Mesothelial cell of epicardium (in vitro differentiated cells): ENCODE measurements around the gene OSBPL1A. TPM values are rescaled to one million over a fixed set of nuclear protein-coding genes. Genes with fewer than 3 reads are reported as not detected.

Experiments used
- DNase-seq, 2 experiments: peaks; one replicate each; pipeline ENCODE4 v3.0.0; 2021; ENCODE audit warnings: low spot score in 2 of 2; ENCODE audit not compliant: unreplicated experiment in 2 of 2
- H3K27ac Mint-ChIP-seq: 2 replicates; pipeline ENCODE4 v1.8.0; 2021; ENCODE audit warnings: mixed read lengths
- H3K27me3 Mint-ChIP-seq: 2 replicates; pipeline ENCODE4 v1.8.0; 2021; ENCODE audit warnings: low read depth, mixed read lengths
- H3K36me3 Mint-ChIP-seq: 2 replicates; pipeline ENCODE4 v1.8.0; 2021; ENCODE audit warnings: mixed read lengths
- H3K4me1 Mint-ChIP-seq: 2 replicates; pipeline ENCODE4 v1.8.0; 2021; ENCODE audit warnings: mixed read lengths
- H3K4me3 Mint-ChIP-seq: 2 replicates; pipeline ENCODE4 v1.8.0; 2021; ENCODE audit warnings: mild to moderate bottlenecking, moderate library complexity, mixed read lengths
- H3K9me3 Mint-ChIP-seq: 2 replicates; pipeline ENCODE4 v1.8.0; 2021; ENCODE audit warnings: mixed read lengths
- CTCF ChIP-seq: fragments of 200-600 bp; sonication (generic); IDR thresholded peaks from one replicate; pipeline ENCODE4 v1.5.0; 2021; ENCODE audit warnings: antibody characterized with exemption; ENCODE audit not compliant: unreplicated experiment
- total RNA-seq: library from RNA; stranded (reverse); gene quantifications from 3 replicates; pipeline ENCODE4 v1.2.1, GENCODE V29; 2021

Gene OSBPL1A
- total RNA-seq, 1 donor from 2014 or later = 36.1 TPM

DNA sequence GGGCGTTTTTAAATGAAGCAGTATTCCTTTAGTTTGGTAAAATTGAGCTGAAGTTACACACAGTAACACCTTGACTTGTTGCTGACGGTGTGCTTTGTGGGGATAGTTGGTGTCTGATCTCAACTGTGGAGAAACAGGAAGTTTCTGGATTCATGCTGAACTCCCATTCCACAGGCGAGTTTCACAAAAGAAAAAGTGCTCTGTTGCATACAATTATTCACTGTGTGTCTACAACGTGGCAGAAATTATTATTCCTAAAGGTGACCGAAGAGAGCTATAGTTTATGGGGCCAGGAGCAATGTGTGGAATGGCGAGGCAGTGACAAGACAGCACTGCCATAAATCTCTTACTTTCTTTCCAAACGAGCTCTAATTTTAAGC, 259.2 kb downstream of the OSBPL1A start:
- Mint-ChIP-seq H3K27me3 (no peaks in the 10 kb centered on the region), H3K4me1 (peaks cover 9% of the 10 kb centered on the region), H3K9me3 (peaks cover 5% of the 10 kb centered on the region), H3K27ac (peak overlapping the region; percentile 95), H3K4me3 (peak overlapping the region; percentile 83), H3K36me3 (peaks cover 9% of the 10 kb centered on the region)
- TF ChIP-seq CTCF = no peak
- DNase-seq = no peak

DNA sequence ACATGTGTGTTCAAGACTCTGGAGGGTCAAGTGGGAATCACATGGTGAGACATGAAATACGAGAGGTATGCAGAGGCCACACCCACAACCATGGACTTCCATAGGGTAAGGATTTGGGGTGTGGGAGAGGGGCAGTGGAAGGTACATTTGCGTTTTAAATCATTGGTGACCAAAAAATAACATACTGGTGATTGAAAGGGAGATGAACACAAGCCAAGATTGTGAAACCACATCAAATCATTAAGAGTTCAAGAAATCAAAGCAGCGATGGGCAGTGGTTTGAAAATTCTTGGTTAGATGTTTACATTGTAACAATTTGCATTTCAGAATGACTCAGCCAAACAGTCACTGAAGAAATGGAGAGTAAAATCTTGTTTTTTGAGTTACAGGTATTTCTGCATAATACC, 260.7 kb downstream of the OSBPL1A start:
- Mint-ChIP-seq H3K27me3 (no peaks in the 10 kb centered on the region), H3K4me3 (no peak overlapping the region), H3K4me1 (peaks cover 9% of the 10 kb centered on the region), H3K27ac (no peak overlapping the region), H3K36me3 (peaks cover 12% of the 10 kb centered on the region), H3K9me3 (peaks cover 5% of the 10 kb centered on the region)
- TF ChIP-seq CTCF = no peak
- DNase-seq = no peak

DNA sequence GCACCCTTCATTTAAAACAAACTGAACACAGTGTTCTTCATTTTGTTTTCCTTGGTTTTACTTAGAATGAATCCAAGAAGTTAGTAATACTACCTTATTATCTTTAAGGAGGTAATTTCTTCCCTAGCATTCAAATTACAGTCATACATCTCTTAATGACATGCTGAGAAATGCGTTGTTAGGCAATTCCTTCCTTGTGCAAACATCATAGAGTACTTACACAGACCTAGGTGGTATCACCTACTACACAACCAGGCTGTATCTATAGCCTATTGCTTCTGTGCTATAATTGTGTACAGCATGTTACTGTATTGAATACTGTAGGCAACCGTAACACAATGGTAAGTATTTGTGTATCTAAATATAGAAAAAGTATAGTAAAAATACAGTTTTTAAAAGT, 267.1 kb downstream of the OSBPL1A start:
- Mint-ChIP-seq H3K4me1 (no peaks in the 10 kb centered on the region), H3K36me3 (peaks cover 22% of the 10 kb centered on the region), H3K27me3 (no peaks in the 10 kb centered on the region), H3K4me3 (no peak overlapping the region), H3K9me3 (no peaks in the 10 kb centered on the region), H3K27ac (no peak overlapping the region)
- DNase-seq = no peak
- TF ChIP-seq CTCF = no peak

GRCh38 chr18:24128700-24129099, 268.9 kb downstream of the OSBPL1A start:
- TF ChIP-seq CTCF = no peak
- Mint-ChIP-seq H3K4me1 (no peaks in the 10 kb centered on the region), H3K27ac (no peak overlapping the region), H3K27me3 (no peaks in the 10 kb centered on the region), H3K36me3 (peaks cover 21% of the 10 kb centered on the region), H3K9me3 (no peaks in the 10 kb centered on the region), H3K4me3 (no peak overlapping the region)
- DNase-seq = no peak

DNA sequence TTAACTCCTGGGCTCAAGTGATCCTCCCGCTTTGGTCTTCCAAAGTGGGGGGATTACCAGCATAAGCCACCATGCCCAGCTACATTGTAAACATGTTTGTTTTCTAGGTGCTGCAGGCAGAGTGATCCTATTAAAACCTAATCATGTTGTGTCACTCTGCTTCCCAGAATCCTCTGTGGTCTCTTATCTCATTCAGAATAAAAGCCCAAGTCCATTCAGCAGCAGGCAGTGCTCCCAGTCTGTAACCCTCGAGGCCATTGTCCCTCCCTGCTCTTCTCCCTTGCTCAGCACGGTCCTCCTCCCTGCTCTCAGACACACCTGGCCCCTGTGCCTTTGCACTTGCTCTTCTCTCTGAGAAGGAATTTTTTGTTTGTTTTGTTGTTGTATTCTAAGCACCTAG, 269.9 kb downstream of the OSBPL1A start:
- no peaks in the 10 kb centered on the region for H3K4me1 Mint-ChIP-seq
- H3K27me3 Mint-ChIP-seq = no peaks in the 10 kb centered on the region
- H3K27ac Mint-ChIP-seq = no peak overlapping the region
- H3K9me3 Mint-ChIP-seq = no peaks in the 10 kb centered on the region
- H3K36me3 Mint-ChIP-seq = peaks cover 20% of the 10 kb centered on the region
- DNase-seq = no peak
- H3K4me3 Mint-ChIP-seq = no peak overlapping the region
- no peak for TF ChIP-seq CTCF
